ENCODE measurements around the gene CITED4. TPM values are rescaled to one million over a fixed set of nuclear protein-coding genes. Genes with fewer than 3 reads are reported as not detected.
A peak's percentile ranks its signal among the peaks of the same experiment; 100 is the strongest.

CITED4 gene
- total RNA-seq, 1 donor from 2014 or later: 7.1 TPM

DNA sequence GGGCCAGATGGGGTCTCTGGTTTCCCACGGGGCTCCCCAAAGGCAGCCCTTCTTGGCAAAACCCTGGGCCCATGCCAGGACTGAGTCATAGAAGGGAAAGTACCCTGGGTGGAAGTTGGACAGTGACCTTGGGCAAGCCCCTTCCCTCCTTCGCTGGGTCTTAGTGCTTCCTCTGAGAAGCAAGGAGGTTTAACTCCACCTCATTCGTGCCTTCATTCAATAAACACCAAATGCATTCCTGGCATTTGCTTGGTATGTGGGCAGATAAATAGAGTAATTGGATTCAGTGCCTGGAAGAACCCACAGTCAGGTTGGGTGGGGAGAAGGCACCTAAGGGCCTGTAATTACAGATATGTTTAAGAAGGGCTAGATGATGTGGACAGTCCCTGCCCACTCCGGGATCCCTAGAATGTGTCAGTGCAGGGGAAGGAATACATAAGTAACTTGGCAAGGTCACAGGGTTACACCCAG, 36.3 kb upstream of the CITED4 start:
- DNase-seq (ENCODE audit: low read depth) (peak; percentile 45), FAIRE-seq (no peak)
- TF ChIP-seq EZH2 (IDR thresholded peaks at IDR 0.05; ENCODE audit: insufficient read depth, low read length): no peak
- TF ChIP-seq, protein P1, sequence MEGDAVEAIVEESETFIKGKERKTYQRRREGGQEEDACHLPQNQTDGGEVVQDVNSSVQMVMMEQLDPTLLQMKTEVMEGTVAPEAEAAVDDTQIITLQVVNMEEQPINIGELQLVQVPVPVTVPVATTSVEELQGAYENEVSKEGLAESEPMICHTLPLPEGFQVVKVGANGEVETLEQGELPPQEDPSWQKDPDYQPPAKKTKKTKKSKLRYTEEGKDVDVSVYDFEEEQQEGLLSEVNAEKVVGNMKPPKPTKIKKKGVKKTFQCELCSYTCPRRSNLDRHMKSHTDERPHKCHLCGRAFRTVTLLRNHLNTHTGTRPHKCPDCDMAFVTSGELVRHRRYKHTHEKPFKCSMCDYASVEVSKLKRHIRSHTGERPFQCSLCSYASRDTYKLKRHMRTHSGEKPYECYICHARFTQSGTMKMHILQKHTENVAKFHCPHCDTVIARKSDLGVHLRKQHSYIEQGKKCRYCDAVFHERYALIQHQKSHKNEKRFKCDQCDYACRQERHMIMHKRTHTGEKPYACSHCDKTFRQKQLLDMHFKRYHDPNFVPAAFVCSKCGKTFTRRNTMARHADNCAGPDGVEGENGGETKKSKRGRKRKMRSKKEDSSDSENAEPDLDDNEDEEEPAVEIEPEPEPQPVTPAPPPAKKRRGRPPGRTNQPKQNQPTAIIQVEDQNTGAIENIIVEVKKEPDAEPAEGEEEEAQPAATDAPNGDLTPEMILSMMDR (IDR thresholded peaks at IDR 0.05; ENCODE audit: insufficient read depth, low read depth, low read length): no peak
- Mint-ChIP-seq H3K9me3 (ENCODE audit: unreplicated experiment) (peaks cover 13% of the 10 kb centered on the region), H3K27me3 (ENCODE audit: low read depth, unreplicated experiment) (no peaks in the 10 kb centered on the region), H3K36me3 (ENCODE audit: low read depth, unreplicated experiment) (no peaks in the 10 kb centered on the region), H3K4me3 (ENCODE audit: unreplicated experiment) (no peak overlapping the region), H3K27ac (ENCODE audit: unreplicated experiment) (no peak overlapping the region), H3K4me1 (ENCODE audit: low read depth, unreplicated experiment) (peaks cover 20% of the 10 kb centered on the region)
- peaks cover 15% of the 10 kb centered on the region for H3K9me3 ChIP-seq (ENCODE audit: insufficient read depth, low read depth, low read length)
- peaks cover 29% of the 10 kb centered on the region for H3K4me1 ChIP-seq (ENCODE audit: insufficient read depth, low read length)
- H3K36me3 ChIP-seq (ENCODE audit: insufficient read depth, low read length): no peaks in the 10 kb centered on the region
- no peak overlapping the region for H3K9ac ChIP-seq (ENCODE audit: low read length)
- no peak overlapping the region for H2AFZ ChIP-seq (ENCODE audit: low read depth, low read length)
- no peak overlapping the region for H3K4me3 ChIP-seq (ENCODE audit: insufficient read depth, low read depth, low read length)
- H3K27ac ChIP-seq (ENCODE audit: low read depth, low read length): no peak overlapping the region
- no peaks in the 10 kb centered on the region for H4K20me1 ChIP-seq (ENCODE audit: insufficient read depth, low read length)
- H3K27me3 ChIP-seq (ENCODE audit: insufficient read depth, low read length): no peaks in the 10 kb centered on the region
- H3K79me2 ChIP-seq (ENCODE audit: insufficient read depth, low read length): no peaks in the 10 kb centered on the region
- peak overlapping the region; percentile 5 for H3K4me2 ChIP-seq (ENCODE audit: low read length)

DNA sequence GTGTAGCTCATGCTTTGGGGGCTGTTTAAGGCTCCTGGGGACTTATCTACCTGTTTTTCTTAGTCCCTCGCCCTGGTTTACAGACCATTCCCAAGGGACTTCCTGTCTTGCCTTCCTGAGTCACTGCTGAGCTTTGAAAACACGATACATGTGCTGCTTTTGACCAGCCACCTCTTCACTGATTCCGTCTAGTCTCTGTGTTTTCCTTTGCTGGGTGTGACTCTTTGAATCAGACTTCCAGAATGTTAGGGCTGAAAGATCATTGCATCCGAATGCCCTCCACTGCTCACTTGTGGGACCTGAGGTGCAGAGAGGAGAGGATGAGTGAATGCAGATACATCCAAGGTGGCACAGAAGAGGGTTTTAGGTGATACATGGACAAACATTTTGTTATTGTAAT, 35.4 kb upstream of the CITED4 start:
- FAIRE-seq (no peak), DNase-seq (ENCODE audit: low read depth) (peak; percentile 50)
- peaks cover 20% of the 10 kb centered on the region for H3K4me1 Mint-ChIP-seq (ENCODE audit: low read depth, unreplicated experiment)
- Histone ChIP-seq H4K20me1 (ENCODE audit: insufficient read depth, low read length) (no peaks in the 10 kb centered on the region), H3K27ac (ENCODE audit: low read depth, low read length) (peak overlapping the region; percentile 36), H3K36me3 (ENCODE audit: insufficient read depth, low read length) (no peaks in the 10 kb centered on the region), H3K9ac (ENCODE audit: low read length) (no peak overlapping the region), H3K4me1 (ENCODE audit: insufficient read depth, low read length) (peaks cover 26% of the 10 kb centered on the region), H2AFZ (ENCODE audit: low read depth, low read length) (peak overlapping the region; percentile 51), H3K9me3 (ENCODE audit: insufficient read depth, low read depth, low read length) (peaks cover 19% of the 10 kb centered on the region), H3K79me2 (ENCODE audit: insufficient read depth, low read length) (no peaks in the 10 kb centered on the region), H3K27me3 (ENCODE audit: insufficient read depth, low read length) (no peaks in the 10 kb centered on the region), H3K4me3 (ENCODE audit: insufficient read depth, low read depth, low read length) (no peak overlapping the region), H3K4me2 (ENCODE audit: low read length) (peak overlapping the region; percentile 49)
- H3K9me3 Mint-ChIP-seq (ENCODE audit: unreplicated experiment): peaks cover 15% of the 10 kb centered on the region
- H3K36me3 Mint-ChIP-seq (ENCODE audit: low read depth, unreplicated experiment): no peaks in the 10 kb centered on the region
- TF ChIP-seq, protein P1 (IDR thresholded peaks at IDR 0.05; ENCODE audit: insufficient read depth, low read depth, low read length): no peak
- TF ChIP-seq EZH2 (IDR thresholded peaks at IDR 0.05; ENCODE audit: insufficient read depth, low read length): no peak
- no peak overlapping the region for H3K4me3 Mint-ChIP-seq (ENCODE audit: unreplicated experiment)
- peak overlapping the region; percentile 35 for H3K27ac Mint-ChIP-seq (ENCODE audit: unreplicated experiment)
- no peaks in the 10 kb centered on the region for H3K27me3 Mint-ChIP-seq (ENCODE audit: low read depth, unreplicated experiment)

DNA sequence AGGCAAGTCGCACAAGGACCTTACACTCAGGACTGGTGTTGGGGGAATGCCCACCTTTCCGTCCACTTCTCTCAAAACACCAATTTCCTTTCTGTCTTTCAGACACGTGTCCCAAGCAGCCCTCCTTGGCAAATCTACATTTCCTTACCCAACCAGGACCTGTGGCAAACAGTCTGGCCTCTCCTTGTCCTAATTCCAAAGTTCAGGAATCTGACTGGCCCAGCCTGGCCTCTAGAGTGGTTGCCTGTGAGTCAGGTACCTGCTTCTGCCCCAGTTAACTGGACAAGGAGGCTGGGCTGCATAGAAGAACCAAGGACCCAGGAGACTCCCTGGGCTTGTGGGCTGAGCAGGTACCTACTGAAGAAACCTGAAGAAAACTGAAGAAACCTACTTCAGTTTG, 34.3 kb upstream of the CITED4 start:
- Histone ChIP-seq H2AFZ (ENCODE audit: low read depth, low read length) (no peak overlapping the region), H3K4me1 (ENCODE audit: insufficient read depth, low read length) (peaks cover 16% of the 10 kb centered on the region), H3K27me3 (ENCODE audit: insufficient read depth, low read length) (no peaks in the 10 kb centered on the region), H3K79me2 (ENCODE audit: insufficient read depth, low read length) (no peaks in the 10 kb centered on the region), H3K4me2 (ENCODE audit: low read length) (no peak overlapping the region), H3K9me3 (ENCODE audit: insufficient read depth, low read depth, low read length) (peaks cover 19% of the 10 kb centered on the region), H3K9ac (ENCODE audit: low read length) (no peak overlapping the region), H3K27ac (ENCODE audit: low read depth, low read length) (no peak overlapping the region), H3K4me3 (ENCODE audit: insufficient read depth, low read depth, low read length) (no peak overlapping the region), H4K20me1 (ENCODE audit: insufficient read depth, low read length) (no peaks in the 10 kb centered on the region), H3K36me3 (ENCODE audit: insufficient read depth, low read length) (no peaks in the 10 kb centered on the region)
- DNase-seq (ENCODE audit: low read depth) (no peak), FAIRE-seq (no peak)
- Mint-ChIP-seq H3K4me3 (ENCODE audit: unreplicated experiment) (no peak overlapping the region), H3K36me3 (ENCODE audit: low read depth, unreplicated experiment) (no peaks in the 10 kb centered on the region), H3K9me3 (ENCODE audit: unreplicated experiment) (peaks cover 15% of the 10 kb centered on the region), H3K27me3 (ENCODE audit: low read depth, unreplicated experiment) (no peaks in the 10 kb centered on the region), H3K4me1 (ENCODE audit: low read depth, unreplicated experiment) (peaks cover 13% of the 10 kb centered on the region), H3K27ac (ENCODE audit: unreplicated experiment) (no peak overlapping the region)
- no peak for TF ChIP-seq EZH2 (IDR thresholded peaks at IDR 0.05; ENCODE audit: insufficient read depth, low read length)
- TF ChIP-seq, protein P1 (IDR thresholded peaks at IDR 0.05; ENCODE audit: insufficient read depth, low read depth, low read length): no peak
